K562 (cell line): ENCODE measurements around the gene IGSF3.
"Not testable (repeated sequence)": the region's sequence is repeated elsewhere in the genome, so short reads cannot be mapped to it uniquely, and the experiment has no call there.

Source experiments
- CBX3 ChIP-seq, 2 experiments: IDR thresholded peaks; 1 replicate in 1 of 2; 2 replicates in 1 of 2; pipeline ENCODE4 v1.6.1; 2012; ENCODE audit warnings: inconsistent platforms in 2 of 2, low read length in 2 of 2, borderline replicate concordance in 1 of 2, control low read depth in 1 of 2
- CTCF ChIP-seq, 3 experiments: IDR thresholded peaks in 2 of 3; conservative IDR thresholded peaks in 1 of 3; 2 replicates each; pipeline ENCODE4 v1.5.1; 2011 to 2012; ENCODE audit warnings: low read length in 3 of 3, mild to moderate bottlenecking in 3 of 3, control low read depth in 2 of 3, improper control_type of control experiment in 1 of 3, inconsistent platforms in 1 of 3, low read depth in 1 of 3, mixed read lengths in 1 of 3, moderate library complexity in 1 of 3; ENCODE audit not compliant: insufficient read depth in 2 of 3
- CUX1 ChIP-seq: fragments of 200-800 bp; sonication (Bioruptor generic); IDR thresholded peaks from 2 replicates; pipeline ENCODE4 v1.6.1; 2016; ENCODE audit warnings: missing genetic modification characterization, missing compliant biosample characterization
- JUND ChIP-seq, 2 experiments: IDR thresholded peaks; 2 replicates in 1 of 2; 3 replicates in 1 of 2; pipeline ENCODE4 v1.6.1; 2011; ENCODE audit warnings: borderline replicate concordance in 2 of 2, low read depth in 2 of 2, low read length in 2 of 2, improper control_type of control experiment in 1 of 2, missing biosample characterization in 1 of 2, missing genetic modification characterization in 1 of 2, missing genetic modification reagents in 1 of 2
- KHSRP ChIP-seq: fragments of 450-650 bp; IDR thresholded peaks from 2 replicates; pipeline ENCODE4 v1.6.1; 2017
- NFE2 ChIP-seq: IDR thresholded peaks from 2 replicates; pipeline ENCODE4 v1.6.1; 2014; ENCODE audit warnings: antibody characterized with exemption, low read depth
- POLR2A ChIP-seq: fragments of 450-650 bp; conservative IDR thresholded peaks from 2 replicates; pipeline ENCODE4 v1.6.1; 2016

- not testable (repeated sequence) for TF ChIP-seq NFE2; CUX1 (CRISPR knock-in tag); CTCF (IDR thresholded peaks at IDR 0.05 in 2 of 3, conservative IDR thresholded peaks at IDR 0.05 in 1 of 3; ENCODE audit: insufficient read depth in 2 of 3, low read depth in 1 of 3, low read length in 3 of 3); CBX3 (IDR thresholded peaks at IDR 0.05; ENCODE audit: borderline replicate concordance in 1 of 2, low read length in 2 of 2); POLR2A; KHSRP; JUND (IDR thresholded peaks at IDR 0.05; ENCODE audit: borderline replicate concordance, low read depth, low read length); JUND (tag; IDR thresholded peaks at IDR 0.05; ENCODE audit: borderline replicate concordance, low read depth, low read length)
Measured at GRCh38 chr1:116608151-116608550, 59.4 kb downstream of the IGSF3 start.
